Fibroblast of pulmonary artery (primary cell): ENCODE measurements around the gene PFAS.

Experiments
- DNase-seq: peaks from one replicate; pipeline ENCODE4 v3.0.0-alpha.2; 2010; ENCODE audit warnings: low read depth
- H3K4me3 ChIP-seq: replicated peaks from 2 replicates; pipeline ENCODE4 v1.5.1; 2011; ENCODE audit warnings: low read depth, mild to moderate bottlenecking, control low read depth, low read length, moderate library complexity
- TF ChIP-seq, protein P1 (sequence below): IDR thresholded peaks from 2 replicates; pipeline ENCODE4 v1.5.1; 2011; ENCODE audit warnings: mild to moderate bottlenecking, control low read depth, low read length, inconsistent platforms; ENCODE audit errors: missing control alignments

Gene PFAS

DNA sequence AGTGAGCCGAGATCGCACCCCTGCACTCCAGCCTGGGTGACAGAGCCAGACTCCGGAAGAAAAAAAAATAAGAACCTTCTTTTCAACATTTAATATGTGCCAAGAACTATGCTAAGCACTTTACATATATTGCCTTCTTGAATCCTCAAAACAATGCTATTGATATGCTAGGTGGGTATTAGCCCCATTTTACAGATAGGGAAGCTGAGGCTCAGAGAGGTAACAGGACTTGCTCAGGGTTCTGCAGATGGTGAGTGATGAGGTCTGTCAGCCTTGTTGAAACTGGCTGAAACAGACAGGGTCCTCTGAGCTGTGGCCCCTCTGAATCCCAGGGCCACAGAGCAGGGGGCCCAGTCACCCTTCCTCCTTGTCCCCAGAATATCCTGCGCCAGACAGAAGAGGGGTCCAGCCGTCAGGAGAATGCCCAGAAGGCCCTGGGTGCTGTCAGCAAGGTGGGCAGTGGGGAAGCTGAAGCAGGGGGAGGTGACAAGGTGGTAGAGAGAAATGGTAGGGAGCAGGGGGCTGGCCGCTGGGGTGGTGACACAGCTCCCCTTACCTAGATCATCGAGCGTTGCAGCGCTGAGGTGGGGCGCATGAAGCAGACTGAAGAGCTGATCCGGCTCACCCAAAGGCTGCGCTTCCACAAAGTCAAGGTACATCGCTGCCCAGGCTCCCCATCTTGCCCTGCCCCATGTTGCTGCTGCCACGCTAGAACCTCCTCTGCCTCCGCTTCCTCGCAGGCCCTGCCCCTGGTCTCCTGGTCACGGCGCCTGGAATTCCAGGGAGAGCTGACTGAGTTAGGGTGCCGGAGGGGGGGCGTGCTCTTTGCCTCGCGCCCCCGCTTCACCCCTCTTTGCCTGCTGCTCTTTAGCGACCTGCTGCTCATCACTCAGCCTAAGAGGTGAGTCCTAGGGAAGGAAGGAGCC is 69.2 kb downstream of the PFAS start:
- TF ChIP-seq, protein P1, sequence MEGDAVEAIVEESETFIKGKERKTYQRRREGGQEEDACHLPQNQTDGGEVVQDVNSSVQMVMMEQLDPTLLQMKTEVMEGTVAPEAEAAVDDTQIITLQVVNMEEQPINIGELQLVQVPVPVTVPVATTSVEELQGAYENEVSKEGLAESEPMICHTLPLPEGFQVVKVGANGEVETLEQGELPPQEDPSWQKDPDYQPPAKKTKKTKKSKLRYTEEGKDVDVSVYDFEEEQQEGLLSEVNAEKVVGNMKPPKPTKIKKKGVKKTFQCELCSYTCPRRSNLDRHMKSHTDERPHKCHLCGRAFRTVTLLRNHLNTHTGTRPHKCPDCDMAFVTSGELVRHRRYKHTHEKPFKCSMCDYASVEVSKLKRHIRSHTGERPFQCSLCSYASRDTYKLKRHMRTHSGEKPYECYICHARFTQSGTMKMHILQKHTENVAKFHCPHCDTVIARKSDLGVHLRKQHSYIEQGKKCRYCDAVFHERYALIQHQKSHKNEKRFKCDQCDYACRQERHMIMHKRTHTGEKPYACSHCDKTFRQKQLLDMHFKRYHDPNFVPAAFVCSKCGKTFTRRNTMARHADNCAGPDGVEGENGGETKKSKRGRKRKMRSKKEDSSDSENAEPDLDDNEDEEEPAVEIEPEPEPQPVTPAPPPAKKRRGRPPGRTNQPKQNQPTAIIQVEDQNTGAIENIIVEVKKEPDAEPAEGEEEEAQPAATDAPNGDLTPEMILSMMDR: no peak
- no peak for DNase-seq
- no peak overlapping the region for H3K4me3 ChIP-seq
